HG02798 (cell line): ENCODE measurements around the gene RADX.

Experiments used
- ATAC-seq: cut with Tn5 transposase; IDR thresholded peaks from one replicate; pipeline ENCODE4 v1.9.1; 2021; ENCODE audit warnings: mild to moderate bottlenecking; ENCODE audit not compliant: unreplicated experiment, poor library complexity

The RADX gene

DNA sequence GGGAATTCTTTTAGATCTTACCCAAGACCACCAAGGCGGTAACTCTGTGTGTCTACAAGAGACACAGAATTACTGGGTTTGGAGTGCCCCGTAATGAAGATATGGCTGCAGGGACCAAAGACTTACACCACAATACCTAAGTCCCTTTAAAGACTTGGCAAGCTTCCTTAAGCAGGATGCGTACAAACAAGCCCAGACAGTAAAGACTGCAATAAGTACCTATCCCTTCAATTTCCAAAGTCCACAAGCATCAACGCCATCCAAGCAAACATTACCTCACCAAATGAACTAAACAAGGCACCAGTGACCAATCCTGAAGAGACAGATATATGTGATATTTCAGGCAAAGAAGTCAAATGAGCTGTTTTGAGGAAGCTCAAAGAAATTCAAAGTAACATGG is 72.4 kb downstream of the RADX start:
- no peak for ATAC-seq

DNA sequence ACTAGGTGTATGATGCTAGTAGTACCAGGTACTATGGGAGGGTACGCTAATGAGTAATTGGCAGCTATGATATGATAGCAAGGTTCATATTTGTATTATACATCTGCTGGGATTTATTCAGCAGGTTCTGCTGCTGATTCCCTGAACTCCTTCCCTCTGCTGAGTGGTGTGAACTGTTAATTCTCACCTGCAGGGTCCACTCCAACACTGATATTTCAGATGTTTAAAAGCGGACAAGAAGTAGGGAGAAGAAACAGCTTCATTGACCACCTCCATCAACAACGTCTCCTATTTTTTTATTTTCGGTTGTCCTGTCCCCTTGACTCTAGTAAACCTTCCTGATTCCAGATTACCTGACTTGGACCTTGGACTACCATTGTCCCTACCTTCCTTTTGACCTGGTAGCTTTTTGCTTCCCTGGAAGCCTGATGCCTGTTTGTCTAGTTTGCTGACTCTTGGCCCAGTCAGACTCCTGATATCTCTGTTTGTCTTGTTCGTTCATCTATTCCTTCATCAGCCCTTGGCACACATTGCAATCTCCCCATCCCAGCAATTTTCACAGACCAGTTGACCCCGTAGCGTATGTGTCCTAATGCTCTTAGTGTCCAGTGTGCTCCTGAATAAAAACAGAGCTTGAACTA is 80.8 kb downstream of the RADX start:
- ATAC-seq: no peak

DNA sequence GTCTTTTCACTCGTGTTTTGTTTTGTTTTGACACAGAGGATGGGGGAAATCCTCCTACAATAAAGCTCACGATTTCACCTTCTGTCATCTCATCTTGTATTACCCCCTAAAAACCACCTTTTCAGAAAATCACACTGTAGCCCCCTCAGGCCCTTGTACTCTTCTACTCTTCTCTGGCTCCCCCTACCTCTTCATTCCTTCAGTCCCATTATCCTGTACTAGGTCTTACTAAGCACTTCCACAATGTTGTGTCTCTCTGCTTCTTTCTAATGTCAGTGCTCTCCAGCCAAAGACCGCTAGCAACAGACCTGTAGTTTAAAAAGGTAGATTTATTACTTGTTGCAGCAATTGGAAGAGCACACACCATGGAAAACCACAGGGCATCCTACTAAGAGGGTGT is 84.7 kb downstream of the RADX start:
- no peak for ATAC-seq

DNA sequence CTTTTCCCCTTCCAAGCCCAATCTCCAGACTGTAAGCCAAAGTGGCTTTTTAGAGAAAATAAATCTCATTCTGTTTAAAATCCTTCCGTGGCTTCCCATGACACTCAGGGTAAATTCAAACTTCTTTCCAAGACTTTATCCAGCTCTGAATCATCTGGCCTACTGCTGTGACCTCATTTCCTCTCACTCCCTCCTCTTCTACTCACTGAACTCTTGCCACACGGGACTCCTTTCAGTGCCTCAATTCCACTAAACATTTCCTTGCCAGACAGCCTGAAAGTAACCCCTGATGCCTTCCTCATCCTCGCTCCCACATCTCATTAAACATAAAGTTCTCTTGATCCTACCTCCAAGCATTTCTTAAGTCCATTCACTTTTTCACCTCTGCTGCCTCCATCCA is 86.9 kb downstream of the RADX start:
- ATAC-seq: no peak

DNA sequence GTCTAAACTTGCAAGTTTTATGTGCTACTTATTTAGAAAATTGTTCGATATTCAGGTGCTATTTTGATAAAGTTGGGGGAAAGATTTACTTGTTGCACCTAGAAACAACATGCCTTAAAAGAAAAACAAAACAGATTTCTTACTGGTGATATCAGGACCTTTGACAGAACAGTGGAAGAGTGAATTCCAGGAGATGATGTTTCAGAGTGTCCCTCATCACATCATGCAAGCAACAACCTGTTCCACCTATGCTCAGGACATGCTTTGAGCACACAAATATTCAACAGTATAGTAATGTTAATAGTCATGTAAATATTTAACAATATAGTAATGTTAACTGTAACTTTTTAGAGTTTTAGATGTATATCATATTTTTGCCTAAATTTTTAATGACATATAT is 90.9 kb downstream of the RADX start:
- ATAC-seq: no peak

DNA sequence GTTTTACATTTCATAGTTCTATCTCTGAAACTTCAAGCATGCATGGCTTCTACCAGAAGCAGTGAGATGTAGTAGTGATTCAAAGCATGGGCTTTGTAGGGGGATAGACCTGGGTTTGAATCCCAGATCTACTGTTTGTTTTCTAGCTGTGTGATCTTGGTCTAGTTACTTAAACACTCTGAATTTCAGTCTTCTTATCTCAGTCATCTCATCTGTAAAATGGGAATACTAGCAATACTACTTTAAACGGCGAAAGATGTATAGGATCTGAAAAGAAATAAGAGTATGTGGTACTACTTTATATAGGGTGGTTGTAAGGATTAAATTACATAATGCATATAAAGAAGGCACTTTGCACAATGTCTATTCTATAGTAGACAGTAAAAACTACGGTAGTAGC is 94.7 kb downstream of the RADX start:
- no peak for ATAC-seq

DNA sequence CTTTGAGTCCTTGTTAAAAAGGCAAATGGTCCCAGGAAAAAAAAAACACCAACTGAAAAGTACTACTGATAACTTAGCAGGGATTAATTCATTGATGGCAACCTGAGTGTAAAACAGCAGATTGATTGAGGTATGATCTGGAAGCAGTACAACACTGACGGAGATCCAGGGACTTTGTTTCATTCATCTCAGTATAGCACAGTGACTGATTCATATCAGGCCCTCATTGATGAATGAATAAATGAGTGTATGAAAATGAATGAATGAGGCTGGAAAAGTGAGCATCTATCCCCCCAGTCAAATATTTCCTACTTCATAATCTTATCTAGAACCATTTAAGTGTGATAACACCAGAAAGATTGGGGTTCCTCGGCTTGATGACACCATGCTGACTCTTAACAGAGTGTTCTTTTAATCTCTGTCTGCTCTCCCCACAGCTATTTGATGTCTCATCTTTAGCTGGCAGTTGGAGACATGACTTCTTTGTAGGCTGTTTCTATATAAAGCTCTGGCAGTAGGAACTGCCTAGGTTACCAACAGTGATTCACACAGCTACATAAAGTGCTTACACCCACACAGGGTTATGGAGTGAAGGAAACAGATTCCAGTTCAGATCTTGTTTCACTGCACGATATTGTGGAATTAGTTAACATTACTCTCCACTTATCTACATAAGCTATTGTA is 96.1 kb downstream of the RADX start:
- no peak for ATAC-seq

DNA sequence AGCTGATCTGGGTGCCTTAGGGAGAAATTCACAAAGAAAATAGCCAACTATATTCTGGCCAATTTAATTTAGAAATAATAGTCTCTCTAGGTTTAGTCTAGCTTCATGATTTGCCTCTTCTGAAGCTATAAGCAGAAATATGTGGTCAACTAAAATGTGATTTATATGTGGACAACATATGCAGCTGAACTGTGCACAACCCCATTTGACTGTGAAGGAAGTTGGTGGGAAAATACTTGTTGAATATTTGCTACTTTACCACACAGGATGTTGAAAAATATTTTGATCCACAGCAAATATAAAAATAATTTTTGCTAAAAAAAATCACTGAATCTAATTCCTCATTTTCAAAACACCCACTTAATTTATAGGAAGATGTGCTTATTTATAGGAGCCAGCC is 99.0 kb downstream of the RADX start:
- ATAC-seq: no peak

DNA sequence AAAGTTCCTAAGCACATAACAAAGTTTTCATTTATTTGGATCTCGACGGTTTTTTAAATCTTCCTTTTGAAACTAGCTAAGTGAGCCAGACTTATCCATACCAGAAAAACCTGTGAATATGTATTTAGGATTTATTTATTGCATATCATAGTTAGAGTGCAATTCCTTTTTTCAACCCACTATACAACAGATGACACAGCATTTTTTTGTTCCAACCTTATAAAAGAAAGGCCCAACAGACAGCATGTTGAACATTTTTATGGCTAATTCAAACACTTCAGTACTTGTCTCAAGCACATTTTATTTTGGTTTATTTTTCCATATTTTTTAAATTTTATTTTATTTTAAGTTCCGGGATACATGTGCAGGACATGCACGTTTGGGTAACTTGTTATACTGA is 99.6 kb downstream of the RADX start:
- no peak for ATAC-seq

DNA sequence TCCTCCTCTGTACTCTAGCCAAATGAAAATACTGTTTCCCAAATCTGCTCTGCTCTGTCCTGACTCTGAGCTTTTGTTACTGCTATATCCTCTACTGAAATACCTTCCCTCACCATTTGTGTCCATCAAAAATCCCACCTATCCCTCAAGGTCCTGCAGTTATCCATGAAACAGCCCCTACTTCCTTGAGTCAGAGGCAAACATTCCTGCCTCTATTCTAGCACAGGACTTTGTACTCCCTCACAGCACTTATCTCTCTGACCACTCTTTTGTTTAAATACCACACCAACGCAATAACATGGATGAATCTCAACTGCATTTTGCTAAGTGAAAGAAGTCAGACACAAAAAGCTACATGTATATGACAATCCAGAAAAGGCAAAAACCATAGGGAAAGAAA is 104.2 kb downstream of the RADX start:
- no peak for ATAC-seq

DNA sequence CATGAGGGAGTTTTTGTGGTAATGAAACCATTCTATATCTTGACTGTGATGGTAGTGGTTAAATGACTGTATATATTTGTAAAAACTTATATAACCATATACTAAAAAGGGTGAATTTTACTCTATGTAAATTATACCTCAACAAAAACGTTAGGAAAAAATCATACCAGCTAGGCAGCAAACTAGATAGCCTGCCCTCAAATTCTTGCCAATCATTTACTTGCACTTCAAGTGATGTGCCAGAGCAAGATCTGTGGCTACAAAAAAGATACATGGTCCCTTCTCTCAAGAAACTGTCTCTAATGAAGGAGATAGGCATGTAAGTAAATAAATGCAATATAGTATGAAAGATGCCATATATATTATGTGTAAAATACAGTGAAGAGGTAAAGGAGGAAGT is 104.7 kb downstream of the RADX start:
- ATAC-seq: no peak

DNA sequence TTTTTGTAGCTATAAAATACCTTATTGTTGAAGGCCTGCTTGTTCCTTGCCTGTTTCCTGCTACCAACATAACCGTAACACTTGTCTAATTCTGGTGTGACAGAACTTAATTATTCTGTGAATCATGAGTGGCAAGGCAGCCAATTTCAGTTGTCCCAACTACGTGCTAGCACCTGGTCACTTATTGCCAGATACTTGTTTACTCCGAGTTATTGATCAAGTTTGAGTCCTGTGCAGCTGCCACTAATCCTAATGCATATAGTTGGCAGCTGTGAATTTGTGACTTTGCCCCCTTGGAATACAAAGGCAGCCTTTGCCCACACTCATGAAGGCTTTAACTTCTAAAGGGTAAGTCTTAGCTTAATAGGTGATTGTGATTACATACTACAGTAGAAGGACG is 106.9 kb downstream of the RADX start:
- ATAC-seq: no peak

DNA sequence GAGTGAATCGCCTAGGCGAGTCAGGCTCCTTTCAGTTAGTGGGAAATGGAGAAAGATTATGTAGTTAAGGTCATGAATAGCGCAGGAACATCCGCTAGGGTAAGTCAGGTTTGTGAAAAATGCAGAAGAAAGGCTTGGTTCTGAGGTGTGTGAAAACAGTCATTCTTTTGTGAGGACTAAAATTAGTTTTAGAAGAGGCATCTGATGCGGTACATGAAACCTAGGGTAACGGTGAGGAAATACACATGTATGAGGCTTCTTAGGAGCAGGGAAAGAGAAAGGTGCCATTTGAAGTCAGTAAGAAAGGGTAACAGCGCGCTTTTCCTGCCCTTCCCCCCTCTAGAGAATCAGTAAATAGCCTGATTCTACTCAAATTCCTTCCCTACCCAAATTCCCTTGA is 114.2 kb downstream of the RADX start:
- ATAC-seq: no peak

DNA sequence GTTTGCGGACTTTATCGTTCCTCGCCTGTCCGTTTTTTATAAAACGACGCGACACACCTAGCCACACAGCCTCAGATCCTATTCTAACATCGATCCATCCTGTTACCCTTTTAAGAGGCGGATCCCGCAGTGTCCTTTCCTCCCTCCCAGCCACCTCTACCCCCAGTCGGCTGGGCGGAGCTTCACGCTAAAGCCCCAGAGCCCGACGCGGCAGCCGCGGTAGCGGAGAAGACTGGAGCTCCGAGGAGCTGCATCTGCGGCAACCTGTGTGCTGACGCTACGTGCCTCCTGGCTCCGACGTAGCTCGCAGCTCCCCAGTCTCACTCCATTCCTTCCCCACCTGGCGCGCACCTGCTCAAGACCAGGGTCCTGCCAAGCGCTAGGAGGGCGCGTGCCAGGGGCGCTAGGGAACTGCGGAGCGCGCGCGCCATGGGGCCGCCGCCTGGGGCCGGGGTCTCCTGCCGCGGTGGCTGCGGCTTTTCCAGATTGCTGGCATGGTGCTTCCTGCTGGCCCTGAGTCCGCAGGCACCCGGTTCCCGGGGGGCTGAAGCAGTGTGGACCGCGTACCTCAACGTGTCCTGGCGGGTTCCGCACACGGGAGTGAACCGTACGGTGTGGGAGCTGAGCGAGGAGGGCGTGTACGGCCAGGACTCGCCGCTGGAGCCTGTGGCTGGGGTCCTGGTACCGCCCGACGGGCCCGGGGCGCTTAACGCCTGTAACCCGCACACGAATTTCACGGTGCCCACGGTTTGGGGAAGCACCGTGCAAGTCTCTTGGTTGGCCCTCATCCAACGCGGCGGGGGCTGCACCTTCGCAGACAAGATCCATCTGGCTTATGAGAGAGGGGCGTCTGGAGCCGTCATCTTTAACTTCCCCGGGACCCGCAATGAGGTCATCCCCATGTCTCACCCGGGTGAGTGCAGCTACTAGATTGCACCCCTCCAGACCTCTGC is 115.0 kb downstream of the RADX start, which contains the start of gene RNF128:
TSS of gene RNF128 (plus strand) at position 217 of the 953 bp plus-strand sequence. CDS start at position 430, 213 bp downstream.
- ATAC-seq: no peak

DNA sequence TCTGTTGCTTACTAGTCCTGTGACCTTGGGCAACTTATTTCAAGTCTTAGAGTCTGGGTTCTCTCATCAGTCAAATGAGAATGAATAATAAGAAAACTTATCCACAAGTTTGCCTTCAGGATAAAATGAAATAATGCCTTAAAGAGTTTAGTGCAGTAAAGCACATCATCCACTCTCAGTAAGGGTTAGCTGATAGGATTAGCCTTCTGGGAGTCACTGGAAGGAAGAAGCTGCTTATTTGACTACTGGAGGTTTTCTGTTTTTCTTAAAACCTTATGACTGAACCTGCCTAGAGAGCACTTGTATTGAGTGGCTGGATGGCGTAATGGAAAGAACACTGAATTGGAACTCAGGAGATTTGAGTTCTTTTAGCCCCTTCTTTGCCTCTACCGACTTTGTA is 116.6 kb downstream of the RADX start:
- no peak for ATAC-seq
